Measurements from ENCODE around the gene FAM163B. TPM values are rescaled to one million over a fixed set of nuclear protein-coding genes. Genes with fewer than 3 reads are reported as not detected.

FAM163B gene
- total RNA-seq, 4 donors from 2014 or later: not detected

DNA sequence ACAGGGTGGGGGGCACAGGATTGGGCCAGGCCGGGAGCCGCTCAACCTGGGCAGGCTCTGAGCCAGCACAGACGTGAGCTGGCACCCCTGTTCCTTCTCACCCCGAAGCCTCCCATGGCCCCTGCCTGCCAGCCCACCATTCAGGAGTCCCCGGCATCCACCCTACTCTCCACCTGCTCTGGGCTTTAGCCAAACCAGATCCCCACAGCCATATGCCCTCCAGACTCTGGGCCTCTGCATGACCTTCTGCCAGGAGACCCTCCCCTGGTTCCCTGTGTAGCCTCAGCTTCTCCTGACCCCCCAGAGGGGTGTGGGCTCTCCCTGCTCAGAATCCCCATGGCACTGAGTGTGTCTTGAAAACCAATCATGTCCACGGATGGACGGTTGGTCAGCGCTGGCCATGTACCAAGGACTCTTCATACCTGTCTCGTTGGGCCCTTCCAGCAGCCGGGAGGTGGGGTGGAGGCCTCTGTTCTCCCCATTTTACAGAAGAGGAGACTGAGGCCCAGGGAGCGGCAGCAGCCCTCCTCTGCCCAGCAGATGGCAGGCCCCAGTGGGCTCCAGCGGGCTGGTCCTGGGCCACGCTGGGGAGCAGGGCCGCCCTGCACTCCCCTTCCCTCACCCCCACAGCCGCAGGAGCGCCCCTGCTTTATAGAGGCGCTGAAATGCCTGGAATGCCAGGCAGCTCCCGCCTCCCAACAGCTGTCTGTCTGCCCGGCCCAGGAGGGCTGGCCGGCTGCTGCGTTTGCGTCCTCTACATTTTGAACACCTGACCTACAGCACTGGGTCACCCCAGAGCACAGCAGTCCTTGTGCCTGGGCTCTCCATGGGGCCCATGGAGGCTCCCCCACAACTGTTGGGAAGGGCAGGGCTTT, 81.0 kb downstream of the FAM163B start:
- H3K27me3 ChIP-seq: no peaks in the 10 kb centered on the region

DNA sequence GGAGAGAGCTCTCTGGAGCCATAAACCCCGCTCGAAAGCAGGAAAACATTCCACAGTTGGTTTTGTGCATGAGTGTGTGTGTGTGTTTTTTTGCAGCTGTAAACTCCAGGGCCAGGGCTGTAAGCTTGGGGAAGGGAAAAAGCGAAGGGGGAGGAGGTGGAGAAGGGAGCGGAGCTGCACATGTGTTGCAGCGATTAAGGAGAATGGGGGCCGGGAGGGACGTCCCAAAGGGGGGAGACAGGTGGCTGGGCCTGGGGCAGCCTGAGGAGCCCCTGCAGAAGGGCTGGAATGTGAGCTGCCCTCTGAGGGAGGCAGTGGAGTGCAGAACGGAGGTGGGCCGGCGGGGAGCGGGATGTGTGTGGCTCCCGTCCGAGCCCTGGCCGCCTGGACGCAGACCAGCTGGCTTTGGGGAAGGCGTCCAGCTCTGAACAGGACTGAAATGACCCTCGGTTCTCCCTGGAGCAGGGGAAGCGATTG, 81.7 kb downstream of the FAM163B start:
- Histone ChIP-seq H3K27ac (peak overlapping the region; percentile 18 to 70 (median 70)), H3K4me3 (replicated peaks in 1 of 3) (no peak overlapping the region), H3K9me3 (no peaks in the 10 kb centered on the region), H3K27me3 (no peaks in the 10 kb centered on the region), H3K36me3 (no peaks in the 10 kb centered on the region), H3K4me1 (peaks cover 21 to 38% of the 10 kb centered on the region in 2 donors)
- WGBS, 2 donors: 12 to 31% methylated on average over 17 to 18 of the region's 18 CpGs
- intact Hi-C loops (cut with DNase I): no loop called here
- TF ChIP-seq, protein P1, sequence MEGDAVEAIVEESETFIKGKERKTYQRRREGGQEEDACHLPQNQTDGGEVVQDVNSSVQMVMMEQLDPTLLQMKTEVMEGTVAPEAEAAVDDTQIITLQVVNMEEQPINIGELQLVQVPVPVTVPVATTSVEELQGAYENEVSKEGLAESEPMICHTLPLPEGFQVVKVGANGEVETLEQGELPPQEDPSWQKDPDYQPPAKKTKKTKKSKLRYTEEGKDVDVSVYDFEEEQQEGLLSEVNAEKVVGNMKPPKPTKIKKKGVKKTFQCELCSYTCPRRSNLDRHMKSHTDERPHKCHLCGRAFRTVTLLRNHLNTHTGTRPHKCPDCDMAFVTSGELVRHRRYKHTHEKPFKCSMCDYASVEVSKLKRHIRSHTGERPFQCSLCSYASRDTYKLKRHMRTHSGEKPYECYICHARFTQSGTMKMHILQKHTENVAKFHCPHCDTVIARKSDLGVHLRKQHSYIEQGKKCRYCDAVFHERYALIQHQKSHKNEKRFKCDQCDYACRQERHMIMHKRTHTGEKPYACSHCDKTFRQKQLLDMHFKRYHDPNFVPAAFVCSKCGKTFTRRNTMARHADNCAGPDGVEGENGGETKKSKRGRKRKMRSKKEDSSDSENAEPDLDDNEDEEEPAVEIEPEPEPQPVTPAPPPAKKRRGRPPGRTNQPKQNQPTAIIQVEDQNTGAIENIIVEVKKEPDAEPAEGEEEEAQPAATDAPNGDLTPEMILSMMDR (IDR thresholded peaks at IDR 0.05): no peak
- no peak for TF ChIP-seq POLR2A (IDR thresholded peaks at IDR 0.05)
- DNase-seq: peak; percentile 77 to 78

More for the DNA sequence above, 81.0 kb downstream of the FAM163B start:
- H3K4me3 ChIP-seq (replicated peaks in 1 of 3): no peak overlapping the region
- H3K36me3 ChIP-seq: no peaks in the 10 kb centered on the region
- H3K9me3 ChIP-seq: no peaks in the 10 kb centered on the region
- H3K4me1 ChIP-seq: peaks cover 21 to 38% of the 10 kb centered on the region in 2 donors
- WGBS, 2 donors: 46 to 63% methylated on average over 12 to 13 of the region's 22 CpGs
- TF ChIP-seq, protein P1 (IDR thresholded peaks at IDR 0.05): no peak
- no peak for TF ChIP-seq POLR2A (IDR thresholded peaks at IDR 0.05)
- peak; percentile 45 to 49 for DNase-seq
- intact Hi-C loops (cut with DNase I): no loop called here
- H3K27ac ChIP-seq: peak overlapping the region; percentile 18 to 70 (median 70)

Other genes with a start within 250 kb of the FAM163B start
- 100 to 1,000 TPM; 165 to 253 (median 226) TPM for gene SURF4, start 233.3 kb downstream of the FAM163B start, total RNA-seq
- 1 to 10 TPM in 2 of 4 donors, not detected in 2; 1.6 to 2.2 TPM for gene STKLD1, start 233.0 kb downstream of the FAM163B start, total RNA-seq
- gene REXO4, start 191.4 kb downstream of the FAM163B start, total RNA-seq: 10 to 100 TPM; 16.0 to 21.9 (median 19.0) TPM
- gene ADAMTS13, start 187.0 kb downstream of the FAM163B start, total RNA-seq: 1 to 10 TPM; 1.5 to 2.8 (median 2.0) TPM
- gene CACFD1, start 149.4 kb downstream of the FAM163B start, total RNA-seq: 10 to 100 TPM; 21.4 to 36.7 (median 33.5) TPM
- gene SLC2A6, start 130.3 kb downstream of the FAM163B start, total RNA-seq: 1 to 10 TPM; 1.1 to 3.8 (median 2.5) TPM
- gene MYMK, start 84.4 kb downstream of the FAM163B start, total RNA-seq: not detected
- 1 to 10 TPM; 2.4 to 9.3 (median 8.7) TPM for gene ADAMTSL2, start 74.7 kb downstream of the FAM163B start, total RNA-seq
- gene DBH, start 27.0 kb upstream of the FAM163B start, total RNA-seq: under 1 TPM in 2 of 4 donors, not detected in 2; 0.11 to 0.15 TPM
- gene SARDH, start 129.0 kb upstream of the FAM163B start, total RNA-seq: 1 to 10 TPM in 3 of 4 donors, not detected in 1; 2.2 to 6.2 (median 3.3) TPM

All from thyroid gland (tissue), 4 donors.